Measurements from ENCODE around the gene POLR2I.

Gene POLR2I

GRCh38 chr19:36116344-36116637, 1.6 kb upstream of the POLR2I start:
- peaks cover 95% of the 10 kb centered on the region for H3K36me3 Mint-ChIP-seq (ENCODE audit: low read depth)
- H3K4me1 Mint-ChIP-seq (ENCODE audit: low read depth) = peaks cover 47% of the 10 kb centered on the region
- intact Hi-C loops (cut with micrococcal nuclease) = no loop called here
- peak overlapping the region; percentile 90 for H3K27ac Mint-ChIP-seq
- peak overlapping the region; percentile 90 for H3K4me3 Mint-ChIP-seq
- no peaks in the 10 kb centered on the region for H3K9me3 Mint-ChIP-seq
- no peaks in the 10 kb centered on the region for H3K27me3 Mint-ChIP-seq

GRCh38 chr19:36115453-36116343, 1.0 kb upstream of the POLR2I start, which contains the start of gene TBCB:
TBCB (plus strand) TSS chr19:36115468; CDS start chr19:36115561, 93 bp downstream.
- peak within 1 kb of the TSS; percentile 90 for H3K27ac Mint-ChIP-seq
- peaks cover 47% of the 10 kb centered on the region for H3K4me1 Mint-ChIP-seq (ENCODE audit: low read depth)
- H3K36me3 Mint-ChIP-seq (ENCODE audit: low read depth) = peaks cover 94% of the 10 kb centered on the region
- no peaks in the 10 kb centered on the region for H3K9me3 Mint-ChIP-seq
- H3K27me3 Mint-ChIP-seq = no peaks in the 10 kb centered on the region
- H3K4me3 Mint-ChIP-seq = peak within 1 kb of the TSS; percentile 90
- intact Hi-C loops (cut with micrococcal nuclease) = loop anchor here (1.0 kb wide), 1 partner anchor 61 kb away; the partner anchor contains the start of genes THAP8 and WDR62

GRCh38 chr19:36113894-36114720, 568 bp downstream of the POLR2I start:
- H3K4me1 Mint-ChIP-seq (ENCODE audit: low read depth) = peaks cover 39% of the 10 kb centered on the region
- H3K9me3 Mint-ChIP-seq = no peaks in the 10 kb centered on the region
- intact Hi-C loops (cut with micrococcal nuclease) = no loop called here
- H3K4me3 Mint-ChIP-seq = peak overlapping the region; percentile 90
- H3K27me3 Mint-ChIP-seq = no peaks in the 10 kb centered on the region
- H3K27ac Mint-ChIP-seq = peak overlapping the region; percentile 90
- peaks cover 79% of the 10 kb centered on the region for H3K36me3 Mint-ChIP-seq (ENCODE audit: low read depth)

GRCh38 chr19:36113425-36113824, 1.2 kb downstream of the POLR2I start:
- peaks cover 39% of the 10 kb centered on the region for H3K4me1 Mint-ChIP-seq (ENCODE audit: low read depth)
- H3K4me3 Mint-ChIP-seq = peak overlapping the region; percentile 90
- H3K9me3 Mint-ChIP-seq = no peaks in the 10 kb centered on the region
- intact Hi-C loops (cut with micrococcal nuclease) = no loop called here
- peaks cover 73% of the 10 kb centered on the region for H3K36me3 Mint-ChIP-seq (ENCODE audit: low read depth)
- H3K27me3 Mint-ChIP-seq = no peaks in the 10 kb centered on the region
- H3K27ac Mint-ChIP-seq = peak overlapping the region; percentile 90

- no peaks in the 10 kb centered on the region for H3K27me3 Mint-ChIP-seq
- H3K4me3 Mint-ChIP-seq = no peak overlapping the region
- peaks cover 34% of the 10 kb centered on the region for H3K4me1 Mint-ChIP-seq (ENCODE audit: low read depth)
- H3K36me3 Mint-ChIP-seq (ENCODE audit: low read depth) = peaks cover 65% of the 10 kb centered on the region
- H3K27ac Mint-ChIP-seq = no peak overlapping the region
- intact Hi-C loops (cut with micrococcal nuclease) = no loop called here
- no peaks in the 10 kb centered on the region for H3K9me3 Mint-ChIP-seq
Observed at GRCh38 chr19:36112678-36113077, 2.0 kb downstream of the POLR2I start.

- no peaks in the 10 kb centered on the region for H3K9me3 Mint-ChIP-seq
- no peak overlapping the region for H3K27ac Mint-ChIP-seq
- no peak overlapping the region for H3K4me3 Mint-ChIP-seq
- H3K27me3 Mint-ChIP-seq = no peaks in the 10 kb centered on the region
- intact Hi-C loops (cut with micrococcal nuclease) = no loop called here
- peaks cover 50% of the 10 kb centered on the region for H3K36me3 Mint-ChIP-seq (ENCODE audit: low read depth)
- H3K4me1 Mint-ChIP-seq (ENCODE audit: low read depth) = peaks cover 23% of the 10 kb centered on the region
Observed at GRCh38 chr19:36111200-36111539, 3.5 kb downstream of the POLR2I start.

GRCh38 chr19:36110487-36111199, 4.0 kb downstream of the POLR2I start, which contains the start of gene OVOL3:
OVOL3 (plus strand) TSS chr19:36111143; CDS start chr19:36111203, 60 bp downstream.
- Mint-ChIP-seq H3K9me3 (no peaks in the 10 kb centered on the region), H3K36me3 (ENCODE audit: low read depth) (peaks cover 45% of the 10 kb centered on the region), H3K4me1 (ENCODE audit: low read depth) (peaks cover 20% of the 10 kb centered on the region), H3K27me3 (no peaks in the 10 kb centered on the region), H3K27ac (no peak within 1 kb of the TSS), H3K4me3 (no peak within 1 kb of the TSS)
- intact Hi-C loops (cut with micrococcal nuclease) = no loop called here

- Mint-ChIP-seq H3K4me3 (no peak overlapping the region), H3K27ac (no peak overlapping the region), H3K9me3 (no peaks in the 10 kb centered on the region), H3K4me1 (ENCODE audit: low read depth) (peaks cover 11% of the 10 kb centered on the region), H3K36me3 (ENCODE audit: low read depth) (peaks cover 34% of the 10 kb centered on the region), H3K27me3 (no peaks in the 10 kb centered on the region)
- intact Hi-C loops (cut with micrococcal nuclease) = no loop called here
Observed at GRCh38 chr19:36108684-36109083, 6.0 kb downstream of the POLR2I start.

- no peaks in the 10 kb centered on the region for H3K4me1 Mint-ChIP-seq (ENCODE audit: low read depth)
- peaks cover 34% of the 10 kb centered on the region for H3K36me3 Mint-ChIP-seq (ENCODE audit: low read depth)
- H3K9me3 Mint-ChIP-seq = no peaks in the 10 kb centered on the region
- no peaks in the 10 kb centered on the region for H3K27me3 Mint-ChIP-seq
- no peak overlapping the region for H3K27ac Mint-ChIP-seq
- intact Hi-C loops (cut with micrococcal nuclease) = no loop called here
- H3K4me3 Mint-ChIP-seq = no peak overlapping the region
Observed at GRCh38 chr19:36106991-36107390, 7.7 kb downstream of the POLR2I start.

- Mint-ChIP-seq H3K9me3 (no peaks in the 10 kb centered on the region), H3K4me3 (no peak overlapping the region), H3K4me1 (ENCODE audit: low read depth) (no peaks in the 10 kb centered on the region), H3K27me3 (no peaks in the 10 kb centered on the region), H3K36me3 (ENCODE audit: low read depth) (peaks cover 34% of the 10 kb centered on the region), H3K27ac (no peak overlapping the region)
- intact Hi-C loops (cut with micrococcal nuclease) = no loop called here
Observed at GRCh38 chr19:36106441-36106840, 8.2 kb downstream of the POLR2I start.

GRCh38 chr19:36103842-36104552, 10.7 kb downstream of the POLR2I start:
- Mint-ChIP-seq H3K27me3 (no peaks in the 10 kb centered on the region), H3K4me3 (no peak overlapping the region), H3K27ac (peak overlapping the region; percentile 25), H3K9me3 (no peaks in the 10 kb centered on the region), H3K36me3 (ENCODE audit: low read depth) (peaks cover 28% of the 10 kb centered on the region), H3K4me1 (ENCODE audit: low read depth) (peaks cover 5% of the 10 kb centered on the region)
- intact Hi-C loops (cut with micrococcal nuclease) = no loop called here

- H3K4me3 Mint-ChIP-seq = no peak overlapping the region
- H3K4me1 Mint-ChIP-seq (ENCODE audit: low read depth) = peaks cover 5% of the 10 kb centered on the region
- no peaks in the 10 kb centered on the region for H3K27me3 Mint-ChIP-seq
- intact Hi-C loops (cut with micrococcal nuclease) = no loop called here
- peaks cover 28% of the 10 kb centered on the region for H3K36me3 Mint-ChIP-seq (ENCODE audit: low read depth)
- H3K9me3 Mint-ChIP-seq = no peaks in the 10 kb centered on the region
- peak overlapping the region; percentile 25 for H3K27ac Mint-ChIP-seq
Observed at GRCh38 chr19:36103040-36103626, 11.5 kb downstream of the POLR2I start.

Data from dendritic cell treated with granulocyte-macrophage colony-stimulating factor and Interleukin-4, amounts not matched to agents 40 ng/mL and 50 ng/mL, for 4 days (primary cell).